SK-N-SH (cell line): Measurements from ENCODE around the gene CFAP299. TPM values are rescaled to one million over a fixed set of nuclear protein-coding genes. Genes with fewer than 3 reads are reported as not detected.

Experiments
- CTCF ChIA-PET: fragments of 300-600, 350-600 bp; formaldehyde crosslinking; extraction: SDS; loops from one replicate; lab custom pipeline; 2021; lab: Yijun Ruan, JAX
- POLR2A ChIA-PET: fragments of 350-600 bp; sonication (Branson Sonifier 250); formaldehyde crosslinking; extraction: SDS; loops from one replicate; lab custom pipeline; 2020; ENCODE audit warnings: antibody characterized with exemption, inconsistent platforms; lab: Yijun Ruan, JAX
- DNase-seq: peaks from one replicate; pipeline ENCODE4 v3.0.0; 2012
- H2AFZ ChIP-seq: fragments of 200-600 bp; sonication (generic); 2 replicates; pipeline ENCODE4 v1.8.1; 2016; ENCODE audit warnings: antibody characterized with exemption, mild to moderate bottlenecking, low read depth
- H3F3A ChIP-seq: fragments of 200-600 bp; sonication (generic); replicated peaks from 2 replicates; pipeline ENCODE3; 2016; ENCODE audit warnings: antibody characterized with exemption, mild to moderate bottlenecking; ENCODE audit not compliant: insufficient read depth
- H3K27ac ChIP-seq, 2 experiments: fragments of 200-500 bp in 1 of 2; fragments of 200-600 bp in 1 of 2; sonication (Bioruptor generic) in 1 of 2; sonication (generic), shearing (Covaris generic) in 1 of 2; 2 replicates each; pipeline versions ENCODE4 v1.5.1 to v1.6.1; 2014 to 2016; ENCODE audit warnings: low read depth in 2 of 2, inconsistent platforms in 1 of 2, low read length in 1 of 2, mild to moderate bottlenecking in 1 of 2, mixed read lengths in 1 of 2
- H3K27me3 ChIP-seq: fragments of 200-600 bp; sonication (generic), shearing (Covaris generic); 2 replicates; pipeline ENCODE4 v1.6.1; 2016; ENCODE audit warnings: mixed run types; ENCODE audit not compliant: insufficient read depth
- H3K36me3 ChIP-seq, 2 experiments: fragments of 200-500 bp in 1 of 2; fragments of 200-600 bp in 1 of 2; sonication (Bioruptor generic) in 1 of 2; sonication (generic) in 1 of 2; replicated peaks in 1 of 2; 2 replicates each; pipeline versions ENCODE3 to v1.5.1; 2014 to 2016; ENCODE audit warnings: low read length in 1 of 2, mild to moderate bottlenecking in 1 of 2; ENCODE audit not compliant: insufficient read depth in 2 of 2, control insufficient read depth in 1 of 2
- H3K4me1 ChIP-seq, 2 experiments: fragments of 200-500 bp in 1 of 2; fragments of 200-600 bp in 1 of 2; sonication (Bioruptor generic) in 1 of 2; sonication (generic), shearing (Covaris generic) in 1 of 2; 2 replicates each; pipeline versions ENCODE4 v1.5.1 to v1.6.1; 2014 to 2016; ENCODE audit warnings: low read depth in 1 of 2, low read length in 1 of 2, mixed run types in 1 of 2; ENCODE audit not compliant: insufficient read depth in 2 of 2, control insufficient read depth in 1 of 2
- H3K4me2 ChIP-seq: fragments of 200-600 bp; sonication (generic), shearing (Covaris generic); 2 replicates; pipeline ENCODE4 v1.6.1; 2017; ENCODE audit warnings: mixed run types
- H3K4me3 ChIP-seq, 2 experiments: fragments of 200-500 bp in 1 of 2; fragments of 200-600 bp in 1 of 2; sonication (Bioruptor generic) in 1 of 2; sonication (generic), shearing (Covaris generic) in 1 of 2; 2 replicates each; pipeline versions ENCODE4 v1.5.1 to v1.8.1; 2014 to 2016; ENCODE audit warnings: low read depth in 2 of 2, inconsistent platforms in 1 of 2, low read length in 1 of 2, mild to moderate bottlenecking in 1 of 2, mixed read lengths in 1 of 2, moderate library complexity in 1 of 2
- H3K79me2 ChIP-seq: fragments of 200-600 bp; sonication (generic); 2 replicates; pipeline ENCODE4 v1.8.1; 2017; ENCODE audit warnings: mild to moderate bottlenecking; ENCODE audit not compliant: insufficient read depth
- H3K9ac ChIP-seq: fragments of 200-600 bp; sonication (generic); 2 replicates; pipeline ENCODE4 v1.6.1; 2017; ENCODE audit warnings: mixed run types
- H3K9me2 ChIP-seq: fragments of 200-600 bp; sonication (generic); 2 replicates; pipeline ENCODE4 v1.6.1; 2017; ENCODE audit warnings: mixed run types
- H3K9me3 ChIP-seq: fragments of 200-600 bp; sonication (generic); 2 replicates; pipeline ENCODE4 v1.6.1; 2017; ENCODE audit warnings: mixed run types, mild to moderate bottlenecking, moderate library complexity
- H4K20me1 ChIP-seq: fragments of 200-600 bp; sonication (generic); 2 replicates; pipeline ENCODE4 v1.6.1; 2017; ENCODE audit warnings: mild to moderate bottlenecking, mixed run types; ENCODE audit not compliant: insufficient read depth
- CHD2 ChIP-seq: fragments of 150-350 bp; IDR thresholded peaks from 2 replicates; pipeline ENCODE4 v1.6.1; 2018; ENCODE audit warnings: low read length; ENCODE audit not compliant: partially characterized antibody
- CTCF ChIP-seq: fragments of 200-600 bp; sonication (generic); IDR thresholded peaks from 2 replicates; pipeline ENCODE4 v1.6.1; 2017; ENCODE audit warnings: antibody characterized with exemption, mild to moderate bottlenecking, moderate library complexity
- ELF1 ChIP-seq: IDR thresholded peaks from 2 replicates; pipeline ENCODE4 v1.4.0; 2012
- FOXJ3 ChIP-seq: sonication (generic); formaldehyde crosslinking; IDR thresholded peaks from 2 replicates; pipeline ENCODE4 v1.5.1; 2020; ENCODE audit warnings: mild to moderate bottlenecking, missing genetic modification reagents
- GABPA ChIP-seq: IDR thresholded peaks from 2 replicates; pipeline ENCODE4 v1.4.0; 2012; ENCODE audit warnings: low read depth, mild to moderate bottlenecking
- GATA2 ChIP-seq: sonication (generic); formaldehyde crosslinking; IDR thresholded peaks from 2 replicates; pipeline ENCODE4 v1.5.0; 2020; ENCODE audit warnings: mild to moderate bottlenecking, missing genetic modification reagents
- IRF3 ChIP-seq: fragments of 150-350 bp; IDR thresholded peaks from 2 replicates; pipeline ENCODE4 v1.6.1; 2016; ENCODE audit warnings: mild to moderate bottlenecking, low read depth, low read length
- MAX ChIP-seq: IDR thresholded peaks from 2 replicates; pipeline ENCODE4 v1.4.0; 2012; ENCODE audit warnings: low read depth
- MEF2A ChIP-seq: IDR thresholded peaks from 2 replicates; pipeline ENCODE4 v1.4.0; 2012; ENCODE audit warnings: low read depth, borderline replicate concordance
- POLR2AphosphoS5 ChIP-seq: IDR thresholded peaks from 2 replicates; pipeline ENCODE4 v1.6.1; 2012; ENCODE audit warnings: low read depth, low read length
- RAD21 ChIP-seq: IDR thresholded peaks from 2 replicates; pipeline ENCODE4 v1.6.1; 2012; ENCODE audit warnings: mild to moderate bottlenecking, low read length
- SIN3A ChIP-seq: IDR thresholded peaks from 2 replicates; pipeline ENCODE4 v1.6.1; 2012; ENCODE audit warnings: low read depth, mild to moderate bottlenecking, low read length, moderate library complexity, borderline replicate concordance
- SMC3 ChIP-seq: IDR thresholded peaks from 2 replicates; pipeline ENCODE4 v1.6.1; 2012; ENCODE audit warnings: low read depth, low read length, improper control_type of control experiment
- TAF1 ChIP-seq: IDR thresholded peaks from 2 replicates; pipeline ENCODE4 v1.6.1; 2012; ENCODE audit warnings: low read depth, mild to moderate bottlenecking, low read length, moderate library complexity, borderline replicate concordance
- TCF12 ChIP-seq: IDR thresholded peaks from 2 replicates; pipeline ENCODE4 v1.4.0; 2012
- TEAD4 ChIP-seq: IDR thresholded peaks from 2 replicates; pipeline ENCODE4 v1.4.0; 2012; ENCODE audit warnings: mild to moderate bottlenecking, borderline replicate concordance; ENCODE audit not compliant: insufficient read depth
- USF1 ChIP-seq: IDR thresholded peaks from 2 replicates; pipeline ENCODE4 v1.4.0; 2012; ENCODE audit warnings: low read depth, borderline replicate concordance
- USF2 ChIP-seq: fragments of 150-350 bp; IDR thresholded peaks from 2 replicates; pipeline ENCODE4 v1.6.1; 2017; ENCODE audit warnings: antibody characterized with exemption, low read length, low read depth, borderline replicate concordance
- YY1 ChIP-seq: IDR thresholded peaks from 2 replicates; pipeline ENCODE4 v1.4.0; 2012; ENCODE audit warnings: low read depth, mild to moderate bottlenecking
- ZBTB33 ChIP-seq: IDR thresholded peaks from 2 replicates; pipeline ENCODE4 v1.4.0; 2012; ENCODE audit warnings: low read depth, borderline replicate concordance
- WGBS: methylation state at CpG from one replicate; pipeline ENCODE4 v1.1.6; 2017; ENCODE audit warnings: low lambda C conversion rate; 5-methylcytosine and 5-hydroxymethylcytosine counted together
- polyA plus RNA-seq, 3 experiments: library from polyadenylated mRNA; depleted of rRNA; stranded (reverse); fragments of >200 nt; gene quantifications; 2 replicates each; pipeline ENCODE4 v1.2.3, GENCODE V29; 2012

Gene CFAP299
- polyA plus RNA-seq, 1 of the 3 experiments (the other 2 are of a cell fraction): 1.2 TPM

- Histone ChIP-seq H3K9ac (no peak overlapping the region), H3F3A (peaks cover 6% of the 10 kb centered on the region), H4K20me1 (no peaks in the 10 kb centered on the region), H3K36me3 (no peaks in the 10 kb centered on the region), H3K9me2 (no peaks in the 10 kb centered on the region), H3K27ac (no peak overlapping the region), H3K79me2 (no peaks in the 10 kb centered on the region), H3K9me3 (0 out of 2 replicates have a peak, but pooled peaks cover 9% of the 10 kb centered on the region), H3K27me3 (no peaks in the 10 kb centered on the region), H3K4me2 (no peak overlapping the region), H2AFZ (0 out of 2 replicates have a peak overlapping the region, but pooled peaks have one; percentile 13), H3K4me3 (no peak overlapping the region), H3K4me1 (no peaks in the 10 kb centered on the region)
- ChIA-PET POLR2A (no interaction called here), CTCF (interaction anchor here (0.7 to 1.2 kb wide), 2 partner anchors 7 to 1617 kb away, joined by 3 read pairs; no protein-coding TSS in a partner anchor)
- TF ChIP-seq SIN3A (no peak), FOXJ3 (CRISPR knock-in tag) (no peak), POLR2AphosphoS5 (no peak), CHD2 (no peak), GABPA (no peak), MAX (no peak), CTCF (no peak), USF1 (no peak), USF2 (no peak), ELF1 (no peak), RAD21 (no peak), MEF2A (no peak), IRF3 (no peak)
- WGBS: 64% methylated on average over 1 of the region's 1 CpG
- DNase-seq: no peak
Observed at GRCh38 chr4:80568891-80569290, 233.4 kb downstream of the CFAP299 start.

- H3K9ac ChIP-seq: no peak overlapping the region
- H3K27me3 ChIP-seq: no peaks in the 10 kb centered on the region
- H3F3A ChIP-seq: no peaks in the 10 kb centered on the region
- no peak overlapping the region for H3K4me2 ChIP-seq
- 0 out of 2 replicates have a peak, but pooled peaks cover 10% of the 10 kb centered on the region for H3K9me3 ChIP-seq
- DNase-seq: no peak
- H3K4me1 ChIP-seq: no peaks in the 10 kb centered on the region
- no peaks in the 10 kb centered on the region for H3K79me2 ChIP-seq
- no peak overlapping the region for H2AFZ ChIP-seq
- CTCF ChIA-PET: no interaction called here
- 27% methylated on average over 1 of the region's 1 CpG for WGBS
- H3K36me3 ChIP-seq: no peaks in the 10 kb centered on the region
- H4K20me1 ChIP-seq: no peaks in the 10 kb centered on the region
- H3K27ac ChIP-seq: no peak overlapping the region
- no peaks in the 10 kb centered on the region for H3K9me2 ChIP-seq
- no peak overlapping the region for H3K4me3 ChIP-seq
- POLR2A ChIA-PET: no interaction called here
- TF ChIP-seq YY1: no peak
- TF ChIP-seq POLR2AphosphoS5: no peak
- TF ChIP-seq SIN3A: no peak
- TF ChIP-seq TEAD4: no peak
- no peak for TF ChIP-seq TCF12
- TF ChIP-seq ZBTB33: no peak
- no peak for TF ChIP-seq USF1
- TF ChIP-seq TAF1: no peak
- TF ChIP-seq SMC3: no peak
- no peak for TF ChIP-seq GATA2 (CRISPR knock-in tag)
Observed at GRCh38 chr4:80576796-80577195, 241.3 kb downstream of the CFAP299 start.
